Heart left ventricle (tissue), 16 donors: ENCODE results near the gene SHROOM3. TPM values are rescaled to one million over a fixed set of nuclear protein-coding genes. Genes with fewer than 3 reads are reported as not detected.

Experiments used
- ATAC-seq, 4 donors: fragments of 200-7000 bp; cut with Tn5 transposase; one replicate each; pipeline ENCODE4 v1.9.1; 2020 to 2022; ENCODE audit warnings: moderate library complexity in 4 of 4, mild to moderate bottlenecking in 3 of 4, moderate number of reproducible peaks in 1 of 4
- DNase-seq, 5 donors: peaks; one replicate each; pipeline ENCODE4 v3.0.0-alpha.2; 2020
- H3K27ac ChIP-seq, 12 donors: fragments of 200-600 bp; sonication (generic) in 4 of 12; one replicate each; pipeline versions ENCODE4 v1.5.0 to v1.8.0; 2016 to 2022; ENCODE audit warnings: mild to moderate bottlenecking in 2 of 12
- H3K27me3 ChIP-seq, 9 donors: fragments of 200-600 bp; sonication (generic) in 2 of 9; one replicate each; pipeline versions ENCODE4 v1.5.1 to v1.8.0; 2016 to 2022; ENCODE audit warnings: mild to moderate bottlenecking in 3 of 9
- H3K36me3 ChIP-seq, 9 donors: fragments of 200-600 bp; sonication (generic) in 2 of 9; one replicate each; pipeline versions ENCODE4 v1.5.0 to v1.8.0; 2018 to 2022; ENCODE audit warnings: mild to moderate bottlenecking in 2 of 9
- H3K4me1 ChIP-seq, 12 donors: fragments of 200-600 bp; sonication (generic) in 4 of 12; one replicate each; pipeline versions ENCODE4 v1.5.0 to v1.8.0; 2016 to 2022; ENCODE audit warnings: mild to moderate bottlenecking in 3 of 12
- H3K4me3 ChIP-seq, 12 donors: fragments of 200-600 bp; sonication (generic) in 4 of 12; one replicate each; pipeline versions ENCODE4 v1.5.0 to v1.8.0; 2017 to 2022; ENCODE audit warnings: mild to moderate bottlenecking in 9 of 12, moderate library complexity in 4 of 12
- H3K9me3 ChIP-seq, 12 donors: fragments of 200-600 bp; sonication (generic) in 4 of 12; one replicate each; pipeline versions ENCODE4 v1.5.0 to v1.8.0; 2016 to 2022; ENCODE audit warnings: mild to moderate bottlenecking in 1 of 12
- CTCF ChIP-seq, 12 donors: fragments of 200-600 bp; sonication (generic) in 4 of 12; IDR thresholded peaks; one replicate each; pipeline versions ENCODE4 v1.5.0 to v1.8.0; 2018 to 2022; ENCODE audit warnings: antibody characterized with exemption in 12 of 12, mild to moderate bottlenecking in 5 of 12
- POLR2A ChIP-seq, 2 donors: fragments of 450-650 bp; IDR thresholded peaks; one replicate each; pipeline ENCODE4 v1.6.1; 2017; ENCODE audit warnings: antibody characterized with exemption in 2 of 2, mild to moderate bottlenecking in 2 of 2, moderate library complexity in 2 of 2
- WGBS, 4 donors: extraction: QIAGEN DNeasy Blood & Tissue Kit in 2 of 4; methylation state at CpG; one replicate each; pipeline versions ENCODE4 v1.1.5 to v1.1.7; 2013 to 2018; 5-methylcytosine and 5-hydroxymethylcytosine counted together
- intact Hi-C, 10 donors: fragments of 100-400 bp; cut with DNase I; formaldehyde crosslinking; loops; one replicate each; pipeline versions ENCODE4 v1.11.1 to v1.14.2; 2022
- polyA plus RNA-seq, 2 donors: library from polyadenylated mRNA; stranded (reverse); fragments of 200-250 nt; gene quantifications; one replicate each; pipeline ENCODE4 v1.2.3, GENCODE V29; 2013
- total RNA-seq, 9 donors: library from RNA; depleted of rRNA in 2 of 9; stranded (reverse); fragments of >200 nt in 2 of 9; fragmentation: NEBNext Ultra II Directional in 3 of 9; extraction: Animal tissue kit (Norgen Biotek cat#: 25700) in 3 of 9; gene quantifications; one replicate each; pipeline versions ENCODE4 v1.1.0 to v1.2.4, GENCODE V29; 2016 to 2023
- donor health status: ischemic (EF 13 %, LVEDD 7.1; RV severe dilation, severe dysfunction).
- donor health status: healthy with polysubstance abuse.
- donor health status: DM: no; HTN: yes; CAD: no.
- donor health status: DM: no; HTN: no; CAD: no.
- donor health status: ischemic (EF 25% LVEDD 6.9; RV normal size, moderate dysfunction).
- donor health status: ischemic (EF 25% LVEDD 5.7; RV mildly dilated, moderate dysfunction).
- donor health status: healthy.
- donor health status: DM: yes; HTN: yes; CAD: no.
- donor health status: ischemic (EF 35%, LVEDD 5.7; RV mildly dilated, moderate dysfunction).
- donor health status: nonischemic (EF 11% LVEDD 7.7; RV severe dilation, severe dysfunction).
- donor health status: DM: yes; HTN: yes; CAD: no.
- donor health status: PGD.
- donor health status: ischemic (EF 29% LVEDD 5.4; RV normal size, mild dysfunction).
- donor health status: nonischemic (EF 23%, LVEDD 6.1; RV moderate dilation, normal function).

SHROOM3 gene
- total and polyA plus RNA-seq, 11 donors: 4.6 to 38.5 (median 20.3) TPM

GRCh38 chr4:76435528-76436319, 695 bp downstream of the SHROOM3 start:
- intact Hi-C loops: loop anchor here in 8 of 10 donors (2.0 to 10.0 kb wide), 7 partner anchors 62 to 769 kb away; no protein-coding TSS in a partner anchor
- H3K4me1 ChIP-seq: peaks cover 0 to 14% (median 0%) of the 10 kb centered on the region in 12 donors
- peak overlapping the region in 9 of 12 donors; percentile 2 to 56 (median 44) for H3K4me3 ChIP-seq
- H3K9me3 ChIP-seq: peaks cover 0 to 3% (median 0%) of the 10 kb centered on the region in 12 donors
- WGBS, 4 donors: 23 to 35% (median 29%) methylated on average over 7 of the region's 7 CpGs
- peak overlapping the region in 6 of 12 donors; percentile 2 to 58 (median 28) for H3K27ac ChIP-seq
- peak in 1 of 4 donors; percentile 26 for ATAC-seq
- H3K36me3 ChIP-seq: no peaks in the 10 kb centered on the region
- H3K27me3 ChIP-seq: peaks cover 0 to 16% (median 0%) of the 10 kb centered on the region in 9 donors
- no peak for DNase-seq
- no peak for TF ChIP-seq CTCF (IDR thresholded peaks at IDR 0.05)
- no peak for TF ChIP-seq POLR2A (IDR thresholded peaks at IDR 0.05)

GRCh38 chr4:76439491-76439890, 4.5 kb downstream of the SHROOM3 start:
- Histone ChIP-seq H3K27ac (no peak overlapping the region), H3K9me3 (peaks cover 0 to 3% (median 0%) of the 10 kb centered on the region in 12 donors), H3K4me1 (peaks cover 0 to 14% (median 0%) of the 10 kb centered on the region in 12 donors), H3K27me3 (peaks cover 0 to 14% (median 0%) of the 10 kb centered on the region in 9 donors), H3K36me3 (no peaks in the 10 kb centered on the region), H3K4me3 (no peak overlapping the region)
- 90 to 98% (median 94%) methylated on average over 2 of the region's 2 CpGs for WGBS, 4 donors
- intact Hi-C loops: loop anchor here in 8 of 10 donors (5.0 to 10.0 kb wide), 6 partner anchors 58 to 765 kb away; no protein-coding TSS in a partner anchor
- TF ChIP-seq POLR2A (IDR thresholded peaks at IDR 0.05) (no peak), CTCF (IDR thresholded peaks at IDR 0.05) (no peak)
- DNase-seq (no peak), ATAC-seq (no peak)

GRCh38 chr4:76441881-76442280, 6.9 kb downstream of the SHROOM3 start:
- H3K36me3 ChIP-seq: no peaks in the 10 kb centered on the region
- no peak overlapping the region for H3K4me3 ChIP-seq
- WGBS, 4 donors: 74 to 92% (median 82%) methylated on average over 9 of the region's 9 CpGs

More at GRCh38 chr4:76441881-76442280, 6.9 kb downstream of the SHROOM3 start:
- Histone ChIP-seq H3K27ac (no peak overlapping the region), H3K9me3 (peaks cover 0 to 3% (median 0%) of the 10 kb centered on the region in 12 donors), H3K27me3 (no peaks in the 10 kb centered on the region), H3K4me1 (peaks cover 0 to 2% (median 0%) of the 10 kb centered on the region in 12 donors)
- intact Hi-C loops: no loop called here
- DNase-seq: no peak
- TF ChIP-seq POLR2A (IDR thresholded peaks at IDR 0.05) (no peak), CTCF (IDR thresholded peaks at IDR 0.05) (no peak)
- no peak for ATAC-seq
